ENCODE data around the gene MTHFR.
A peak's percentile ranks its signal among the peaks of the same experiment; 100 is the strongest.

Gene MTHFR

GRCh38 chr1:11799099-11799498 is 6.7 kb downstream of the MTHFR start:
- no peak for DNase-seq (ENCODE audit: low read depth, low spot score)
- H3K27ac ChIP-seq = no peak overlapping the region

GRCh38 chr1:11797525-11798216 is 8.1 kb downstream of the MTHFR start:
- DNase-seq (ENCODE audit: low read depth, low spot score) = no peak
- H3K27ac ChIP-seq = no peak overlapping the region

- no peak overlapping the region for H3K27ac ChIP-seq
- DNase-seq (ENCODE audit: low read depth, low spot score) = no peak
Observed at GRCh38 chr1:11796036-11796828, 9.5 kb downstream of the MTHFR start.

GRCh38 chr1:11795238-11795890 is 10.4 kb downstream of the MTHFR start:
- H3K27ac ChIP-seq = no peak overlapping the region
- DNase-seq (ENCODE audit: low read depth, low spot score) = no peak

GRCh38 chr1:11794446-11795237 is 11.1 kb downstream of the MTHFR start:
- DNase-seq (ENCODE audit: low read depth, low spot score) = no peak
- H3K27ac ChIP-seq = no peak overlapping the region

- H3K27ac ChIP-seq = no peak overlapping the region
- no peak for DNase-seq (ENCODE audit: low read depth, low spot score)
Observed at GRCh38 chr1:11793819-11794218, 11.9 kb downstream of the MTHFR start.

GRCh38 chr1:11792106-11792505 is 13.7 kb downstream of the MTHFR start:
- no peak for DNase-seq (ENCODE audit: low read depth, low spot score)
- H3K27ac ChIP-seq = no peak overlapping the region

- peak; percentile 56 for DNase-seq (ENCODE audit: low read depth, low spot score)
- H3K27ac ChIP-seq = no peak overlapping the region
Observed at GRCh38 chr1:11790880-11791715, 14.7 kb downstream of the MTHFR start.

- H3K27ac ChIP-seq = no peak overlapping the region
- no peak for DNase-seq (ENCODE audit: low read depth, low spot score)
Observed at GRCh38 chr1:11790101-11790879, 15.5 kb downstream of the MTHFR start.

- no peak overlapping the region for H3K27ac ChIP-seq
- DNase-seq (ENCODE audit: low read depth, low spot score) = no peak
Observed at GRCh38 chr1:11789126-11790067, 16.4 kb downstream of the MTHFR start.

- H3K27ac ChIP-seq = no peak overlapping the region
- no peak for DNase-seq (ENCODE audit: low read depth, low spot score)
Observed at GRCh38 chr1:11788549-11789053, 17.2 kb downstream of the MTHFR start.

- no peak overlapping the region for H3K27ac ChIP-seq
- DNase-seq (ENCODE audit: low read depth, low spot score) = no peak
Observed at GRCh38 chr1:11787804-11788436, 17.8 kb downstream of the MTHFR start.

- no peak for DNase-seq (ENCODE audit: low read depth, low spot score)
- H3K27ac ChIP-seq = no peak overlapping the region
Observed at GRCh38 chr1:11787251-11787803, 18.4 kb downstream of the MTHFR start.

- no peak for DNase-seq (ENCODE audit: low read depth, low spot score)
- H3K27ac ChIP-seq = no peak overlapping the region
Observed at GRCh38 chr1:11786168-11786567, 19.6 kb downstream of the MTHFR start.

- no peak overlapping the region for H3K27ac ChIP-seq
- no peak for DNase-seq (ENCODE audit: low read depth, low spot score)
Observed at GRCh38 chr1:11784993-11785769, 20.6 kb downstream of the MTHFR start.

Data from epithelial cell of prostate (primary cell).